Panc1 (cell line): ENCODE measurements around the gene ITPR2. TPM values are rescaled to one million over a fixed set of nuclear protein-coding genes. Genes with fewer than 3 reads are reported as not detected.

Experiments used
- ATAC-seq: fragments of 200-7000 bp; cut with Tn5 transposase; 2 replicates; pipeline ENCODE4 v1.9.1; 2020; ENCODE audit warnings: mild to moderate bottlenecking, moderate library complexity
- BruUV-seq: library from RNA; stranded (reverse); fragments of 400-500 nt; replicated peaks from 2 replicates; lab custom pipeline; 2021; lab: Mats Ljungman, UMichigan
- CTCF ChIA-PET: fragments of 300-600 bp; sonication (Branson Sonifier 250); formaldehyde crosslinking; loops from one replicate; lab custom pipeline; 2022; ENCODE audit warnings: antibody characterized with exemption; lab: Charles Lee
- POLR2A ChIA-PET: fragments of 300-600 bp; sonication (Branson Sonifier 250); formaldehyde crosslinking; loops from one replicate; lab custom pipeline; 2022; ENCODE audit warnings: antibody characterized with exemption; lab: Charles Lee
- DNase-seq: peaks from one replicate; pipeline ENCODE4 v3.0.0-alpha.2; 2010; ENCODE audit warnings: low read depth, low spot score
- H3K27ac ChIP-seq: 2 replicates; pipeline ENCODE4 v1.5.1; 2011; ENCODE audit warnings: mild to moderate bottlenecking, low read length, inconsistent platforms
- H3K27me3 ChIP-seq: fragments of 200-500 bp; sonication (Bioruptor generic); 2 replicates; pipeline ENCODE4 v1.6.0; 2014; ENCODE audit warnings: low read length, inconsistent platforms; ENCODE audit not compliant: control insufficient read depth, insufficient read depth
- H3K36me3 ChIP-seq: fragments of 200-500 bp; sonication (Bioruptor generic); 2 replicates; pipeline ENCODE4 v1.5.1; 2014; ENCODE audit warnings: inconsistent platforms, mild to moderate bottlenecking, low read length, moderate library complexity; ENCODE audit not compliant: control insufficient read depth, insufficient read depth
- H3K4me1 ChIP-seq: 2 replicates; pipeline ENCODE4 v1.5.1; 2011; ENCODE audit warnings: inconsistent platforms, mild to moderate bottlenecking, low read length, moderate library complexity; ENCODE audit not compliant: control insufficient read depth, insufficient read depth
- H3K4me3 ChIP-seq, 2 experiments: 2 replicates each; pipeline ENCODE4 v1.5.1; 2011 to 2012; ENCODE audit warnings: low read depth in 2 of 2, low read length in 2 of 2, mild to moderate bottlenecking in 2 of 2, inconsistent platforms in 1 of 2, moderate library complexity in 1 of 2
- H3K9me3 ChIP-seq: fragments of 200-500 bp; sonication (Bioruptor generic); 2 replicates; pipeline ENCODE4 v1.5.1; 2014; ENCODE audit warnings: low read depth, mild to moderate bottlenecking, inconsistent platforms, low read length, moderate library complexity; ENCODE audit not compliant: control insufficient read depth, insufficient read depth
- CTCF ChIP-seq: fragments of 450-650 bp; IDR thresholded peaks from 2 replicates; pipeline ENCODE4 v1.5.1; 2017; ENCODE audit warnings: mild to moderate bottlenecking
- POLR2AphosphoS5 ChIP-seq: IDR thresholded peaks from 2 replicates; pipeline ENCODE4 v1.6.1; 2012; ENCODE audit warnings: mild to moderate bottlenecking, low read depth, low read length, moderate library complexity
- REST ChIP-seq, 2 experiments: IDR thresholded peaks; 2 replicates each; pipeline ENCODE4 v1.6.1; 2011 to 2012; ENCODE audit warnings: low read depth in 2 of 2, control low read depth in 1 of 2, low read length in 1 of 2, mild to moderate bottlenecking in 1 of 2, moderate library complexity in 1 of 2; ENCODE audit not compliant: insufficient read depth in 1 of 2
- SIN3A ChIP-seq: IDR thresholded peaks from 2 replicates; pipeline ENCODE4 v1.6.1; 2012; ENCODE audit warnings: low read depth, mild to moderate bottlenecking, low read length, moderate library complexity, borderline replicate concordance; ENCODE audit not compliant: insufficient read depth
- TCF7L2 ChIP-seq: IDR thresholded peaks from 2 replicates; pipeline ENCODE4 v1.6.1; 2011; ENCODE audit warnings: mild to moderate bottlenecking, low read depth, low read length, inconsistent platforms
- in situ Hi-C: cut with HindIII; loops from 2 replicates; pipeline ENCODE4 v1.10.0; 2016; ENCODE audit warnings: low sequenced_read_pairs, low pct_unique_long_range_greater_than_20kb
- intact Hi-C: fragments of 100-400 bp; cut with micrococcal nuclease; formaldehyde crosslinking; loops from one replicate; pipeline ENCODE4 v1.10.0; 2022; ENCODE audit not compliant: unreplicated experiment
- total RNA-seq: library from RNA; stranded (reverse); gene quantifications from one replicate; pipeline ENCODE4 v1.2.1, GENCODE V29; 2021; ENCODE audit not compliant: unreplicated experiment

Gene ITPR2
- total RNA-seq, 1 experiment from 2014 or later = 41.8 TPM

GRCh38 chr12:26795910-26796309, 37.1 kb downstream of the ITPR2 start:
- Histone ChIP-seq H3K27me3 (no peaks in the 10 kb centered on the region), H3K4me1 (peaks cover 15% of the 10 kb centered on the region; the same call in 1 of the 2 replicates), H3K36me3 (no peaks in the 10 kb centered on the region), H3K4me3 (no peak overlapping the region), H3K9me3 (no peaks in the 10 kb centered on the region), H3K27ac (no peak overlapping the region)
- no peak for ATAC-seq
- BruUV-seq = no TSS peak
- ChIA-PET CTCF (no interaction called here), POLR2A (no interaction called here)
- in situ Hi-C loops (no loop called here), intact Hi-C loops (no loop called here)
- TF ChIP-seq SIN3A = no peak
- no peak for TF ChIP-seq CTCF
- no peak for TF ChIP-seq TCF7L2
- no peak for TF ChIP-seq REST (IDR thresholded peaks at IDR 0.05; ENCODE audit: insufficient read depth in 1 of 2, low read depth in 2 of 2, low read length in 1 of 2)
- no peak for TF ChIP-seq POLR2AphosphoS5
- no peak for DNase-seq

GRCh38 chr12:26791301-26791791, 41.6 kb downstream of the ITPR2 start:
- intact Hi-C loops = no loop called here
- in situ Hi-C loops = no loop called here
- Histone ChIP-seq H3K4me1 (peaks cover 19% of the 10 kb centered on the region; the same call in 1 of the 2 replicates), H3K9me3 (no peaks in the 10 kb centered on the region), H3K27ac (no peak overlapping the region), H3K27me3 (no peaks in the 10 kb centered on the region), H3K4me3 (no peak overlapping the region), H3K36me3 (no peaks in the 10 kb centered on the region)
- ATAC-seq (no peak), DNase-seq (no peak)
- ChIA-PET POLR2A (no interaction called here), CTCF (no interaction called here)
- TF ChIP-seq SIN3A = no peak
- no TSS peak for BruUV-seq

- ChIA-PET POLR2A (no interaction called here), CTCF (no interaction called here)
- H3K4me3 ChIP-seq = no peak overlapping the region
- in situ Hi-C loops (no loop called here), intact Hi-C loops (no loop called here)
- H3K27ac ChIP-seq = no peak overlapping the region
- TF ChIP-seq CTCF (no peak), REST (IDR thresholded peaks at IDR 0.05; ENCODE audit: insufficient read depth in 1 of 2, low read depth in 2 of 2, low read length in 1 of 2) (no peak), SIN3A (no peak), TCF7L2 (no peak), POLR2AphosphoS5 (no peak)
- no peaks in the 10 kb centered on the region for H3K9me3 ChIP-seq
- no TSS peak for BruUV-seq
- H3K36me3 ChIP-seq = no peaks in the 10 kb centered on the region
- peaks cover 19% of the 10 kb centered on the region; the same call in 1 of the 2 replicates for H3K4me1 ChIP-seq
- DNase-seq (no peak), ATAC-seq (peak; percentile 68)
- H3K27me3 ChIP-seq = no peaks in the 10 kb centered on the region
Measured at GRCh38 chr12:26790645-26790994, 42.4 kb downstream of the ITPR2 start.
